Measurements from ENCODE around the gene KIRREL3.

KIRREL3 gene

GRCh38 chr11:126619516-126619915 is 381.1 kb downstream of the KIRREL3 start:
- DNase-seq: no peak

DNA sequence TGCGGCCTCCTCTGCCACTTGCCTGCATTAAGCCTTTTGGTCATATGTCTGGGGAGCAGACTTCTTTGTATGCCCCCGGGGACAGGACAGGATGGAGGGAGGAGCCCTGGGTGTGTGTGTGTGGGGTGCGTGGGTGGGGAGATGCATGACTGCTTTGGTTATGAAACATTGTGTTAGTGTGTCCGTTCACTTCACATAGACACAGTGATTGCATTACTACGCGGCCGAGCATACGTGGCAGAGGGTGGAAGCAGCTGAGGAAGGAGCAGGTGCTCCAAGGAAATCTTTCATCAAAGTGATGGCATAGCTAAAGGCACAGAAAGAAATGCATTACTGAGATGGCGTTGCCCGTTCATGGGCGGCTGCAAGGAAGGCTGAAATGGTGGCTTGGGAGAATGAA is 384.7 kb downstream of the KIRREL3 start:
- DNase-seq: no peak

- DNase-seq: no peak
Measured at GRCh38 chr11:126613272-126613671, 387.3 kb downstream of the KIRREL3 start.

DNA sequence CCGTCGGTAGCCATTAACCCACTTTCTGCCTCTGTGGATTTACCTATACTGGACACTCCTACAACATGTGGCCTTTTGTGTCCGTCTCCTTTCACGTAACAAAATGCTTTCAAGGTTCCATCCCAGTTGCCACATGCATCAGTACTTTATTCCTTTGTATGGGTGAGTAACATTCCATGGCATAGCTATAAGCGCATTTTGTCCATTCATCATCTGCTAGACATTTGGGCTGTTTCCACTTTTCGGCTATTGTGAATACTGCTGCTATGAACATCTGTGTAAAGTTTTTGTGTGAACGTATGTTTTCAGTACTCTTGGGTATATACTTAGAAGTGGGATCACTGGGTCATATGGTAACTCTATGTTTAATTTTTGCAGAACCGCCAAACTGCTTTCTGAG is 387.9 kb downstream of the KIRREL3 start:
- no peak for DNase-seq

- DNase-seq: no peak
Measured at GRCh38 chr11:126611438-126611837, 389.1 kb downstream of the KIRREL3 start.

GRCh38 chr11:126608658-126609057 is 391.9 kb downstream of the KIRREL3 start:
- no peak for DNase-seq

DNA sequence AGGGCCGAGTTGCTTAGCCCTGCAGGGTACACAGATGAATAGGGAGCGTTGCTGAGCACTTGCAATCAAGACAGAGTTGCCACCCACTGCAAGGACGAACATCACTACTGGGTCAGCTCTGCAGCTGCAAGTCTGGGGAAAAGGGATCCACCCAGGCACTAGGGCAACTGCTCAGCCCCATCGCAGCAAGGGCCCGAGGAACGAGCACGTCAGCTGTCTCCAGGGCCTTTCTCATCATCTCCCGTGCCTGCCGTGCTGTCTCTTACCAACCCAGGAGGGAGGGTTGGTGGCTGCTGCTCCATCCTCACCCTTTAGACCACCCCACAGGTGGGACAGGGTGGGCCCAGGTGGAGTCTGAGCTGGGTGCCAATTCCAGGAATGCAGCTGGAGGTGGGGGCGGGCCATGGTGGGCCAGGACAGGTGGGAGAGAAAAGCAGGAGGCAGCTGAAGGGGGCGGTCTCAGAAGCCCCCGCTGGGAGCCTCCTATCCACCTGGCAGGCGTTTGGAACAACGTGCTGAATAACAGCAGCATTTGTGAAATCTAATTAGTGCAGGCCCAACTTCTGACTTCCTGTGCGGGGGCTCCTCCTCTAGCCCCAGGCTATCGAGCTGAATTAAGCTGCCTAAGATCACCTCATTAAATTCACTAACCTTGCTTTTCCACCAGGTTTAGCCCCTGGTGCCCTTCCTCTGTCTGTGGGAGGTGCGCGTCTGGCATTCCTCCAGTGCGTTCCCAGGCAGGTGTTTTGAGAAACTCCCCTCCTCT is 392.6 kb downstream of the KIRREL3 start:
- no peak for DNase-seq

GRCh38 chr11:126607374-126607773 is 393.2 kb downstream of the KIRREL3 start:
- DNase-seq: no peak

DNA sequence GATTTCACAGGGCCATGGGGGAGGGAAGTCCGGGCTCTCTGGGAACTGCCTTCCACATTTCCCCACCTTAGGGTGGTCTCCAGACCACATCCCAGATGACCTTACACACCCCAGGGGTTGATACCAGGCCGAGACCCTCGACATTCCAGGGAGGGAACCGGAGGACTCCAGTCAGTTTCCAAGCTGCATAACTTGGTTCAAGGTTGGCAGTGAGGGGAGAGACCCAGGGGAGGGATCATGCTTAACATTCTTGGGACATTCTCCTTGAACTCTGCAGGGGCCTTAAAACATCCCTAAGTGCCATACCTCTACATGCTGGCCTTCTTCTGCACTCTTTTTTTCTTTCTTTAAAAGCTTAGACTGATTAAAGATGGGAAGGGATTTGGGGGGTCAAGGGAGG is 394.1 kb downstream of the KIRREL3 start:
- no peak for DNase-seq

DNA sequence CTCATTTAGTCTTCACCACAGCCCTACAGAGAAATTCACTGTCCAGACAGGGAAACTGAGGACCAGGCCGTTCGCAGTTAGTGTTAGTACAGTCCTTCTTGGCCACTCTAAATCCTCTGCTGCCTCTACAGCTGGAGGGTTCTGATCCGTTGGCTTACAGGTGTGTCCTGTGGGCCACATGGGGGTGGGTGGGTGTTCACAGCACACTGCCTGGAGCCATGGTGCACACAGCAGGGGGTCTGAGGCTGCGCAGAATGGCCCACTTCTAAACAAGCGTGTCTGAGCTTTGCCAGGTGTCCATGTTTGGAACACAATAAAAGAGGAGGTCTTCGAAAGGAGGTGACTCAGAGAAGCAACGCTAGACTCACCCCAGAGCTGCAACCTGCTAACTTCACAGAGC is 396.1 kb downstream of the KIRREL3 start:
- DNase-seq: no peak

DNA sequence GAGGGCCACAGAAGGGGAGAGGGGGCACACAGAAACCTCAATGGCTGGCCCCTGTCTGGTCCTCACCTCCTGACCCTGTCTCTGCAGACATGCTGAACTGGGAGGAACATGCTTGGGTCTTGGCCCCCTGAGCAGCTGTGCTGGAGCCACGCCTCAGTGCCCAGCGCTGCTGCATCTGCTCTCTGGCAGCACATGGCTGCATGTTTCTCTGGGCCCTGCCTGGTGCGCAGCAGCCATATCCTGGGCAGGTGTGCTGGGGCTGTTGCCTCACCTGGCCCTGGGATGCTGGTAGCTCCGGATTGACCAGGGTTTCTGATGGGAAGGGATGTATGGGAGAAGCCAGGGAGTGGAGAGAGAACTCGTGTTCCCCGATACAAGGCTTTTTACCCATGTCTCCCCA is 397.1 kb downstream of the KIRREL3 start:
- no peak for DNase-seq

DNA sequence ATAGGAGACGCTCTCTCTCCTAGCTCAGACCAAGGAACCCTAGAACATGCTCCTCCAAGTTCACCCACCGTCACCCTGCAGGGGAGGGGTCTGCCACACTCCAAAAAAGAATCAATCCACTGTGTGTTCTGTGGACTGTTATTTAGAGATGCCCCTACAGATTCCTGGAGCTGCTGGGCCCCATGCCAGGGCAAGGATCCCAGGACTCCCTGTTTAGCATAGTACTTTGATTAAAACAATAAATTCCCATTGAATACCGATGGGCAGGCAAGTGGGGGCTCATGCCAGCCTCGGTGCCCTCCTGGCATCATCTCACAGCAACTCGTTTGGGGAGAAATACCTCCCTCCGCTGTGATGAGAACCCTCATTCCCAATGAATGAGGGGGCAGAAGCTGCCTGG is 397.6 kb downstream of the KIRREL3 start:
- no peak for DNase-seq

GRCh38 chr11:126602349-126602940 is 398.1 kb downstream of the KIRREL3 start:
- no peak for DNase-seq

GRCh38 chr11:126601550-126602215 is 398.9 kb downstream of the KIRREL3 start:
- DNase-seq: no peak

DNA sequence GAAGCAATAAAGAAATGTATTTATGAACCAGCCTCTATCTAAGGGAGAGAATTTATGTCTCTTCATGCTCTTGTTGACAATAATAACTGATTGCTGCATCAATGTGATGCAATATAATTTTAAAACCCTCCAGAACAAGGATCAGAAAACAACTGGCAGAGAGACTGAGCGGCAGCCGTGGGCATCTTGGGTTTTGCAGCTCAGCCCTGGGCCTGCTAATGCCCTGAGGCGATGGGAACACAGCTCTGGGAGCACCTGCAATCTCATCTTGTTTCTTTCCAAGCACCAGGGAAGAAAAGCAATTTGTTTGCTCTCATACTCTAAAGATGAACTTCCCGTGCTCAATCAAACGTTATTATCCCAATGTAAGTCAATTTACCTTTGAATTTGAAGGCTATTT is 399.4 kb downstream of the KIRREL3 start:
- no peak for DNase-seq

GRCh38 chr11:126599217-126599897 is 401.2 kb downstream of the KIRREL3 start:
- DNase-seq: no peak

- no peak for DNase-seq
Measured at GRCh38 chr11:126598344-126599216, 402.0 kb downstream of the KIRREL3 start.

DNA sequence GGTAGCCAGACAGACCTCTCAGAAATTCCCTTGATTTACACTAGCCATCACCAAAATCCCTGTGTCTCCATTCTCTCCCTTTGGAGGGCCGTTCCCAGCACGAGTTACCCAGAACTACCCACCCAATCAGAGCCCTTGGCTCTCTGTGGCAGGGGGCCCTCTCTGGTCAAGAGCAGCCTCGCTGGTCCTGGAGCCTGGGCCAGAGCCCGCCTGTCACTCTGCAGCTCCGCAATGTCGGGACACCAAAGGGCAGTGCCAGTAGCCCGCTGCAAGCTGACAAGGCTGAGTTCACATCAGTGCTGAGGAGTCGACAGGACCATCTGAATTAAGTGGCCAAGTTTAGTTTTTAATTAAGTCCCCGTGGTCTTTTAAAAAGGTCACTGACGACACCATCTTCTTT is 403.5 kb downstream of the KIRREL3 start:
- no peak for DNase-seq

DNA sequence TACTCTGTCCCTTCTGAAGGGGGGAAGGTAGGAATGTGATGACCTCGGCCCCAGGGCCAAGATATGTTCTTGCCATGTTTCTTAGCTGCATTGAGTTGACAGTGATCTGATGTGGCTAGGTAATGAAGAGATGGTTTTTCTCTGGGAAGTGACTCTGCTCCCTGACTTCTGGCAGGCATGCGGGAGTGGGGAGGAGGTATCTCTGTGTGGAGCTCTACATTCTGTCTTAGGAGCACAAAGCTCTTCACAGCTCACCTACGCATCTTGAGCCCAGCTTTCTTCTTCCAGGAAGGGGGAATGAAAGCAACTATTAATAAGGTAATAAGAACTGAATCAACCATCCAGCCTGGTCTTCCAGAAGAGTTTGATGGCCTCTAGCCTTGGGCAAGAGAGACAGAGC is 404.1 kb downstream of the KIRREL3 start:
- no peak for DNase-seq

DNA sequence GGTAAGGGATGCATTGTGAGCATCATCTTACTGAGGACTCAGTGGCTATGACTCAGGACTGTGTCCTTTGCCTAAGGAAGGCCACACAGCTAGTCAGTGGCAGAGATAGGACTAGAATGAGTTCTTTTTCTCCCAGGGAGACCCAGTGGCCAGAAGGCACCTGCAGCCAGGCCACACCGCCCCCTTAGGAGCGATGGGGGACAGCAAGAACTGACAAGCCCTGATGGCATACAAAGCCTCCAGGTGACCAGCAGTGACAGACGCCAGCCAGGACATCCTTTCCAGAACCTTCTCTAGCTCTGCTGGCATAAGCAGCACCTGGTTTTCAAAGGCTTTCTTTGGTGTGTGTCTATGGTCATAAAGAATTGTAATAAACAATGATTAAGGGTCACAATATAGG is 405.0 kb downstream of the KIRREL3 start:
- no peak for DNase-seq

GRCh38 chr11:126594921-126595367 is 405.6 kb downstream of the KIRREL3 start:
- DNase-seq: no peak
